Measurements from ENCODE around the gene FXN.

DNA sequence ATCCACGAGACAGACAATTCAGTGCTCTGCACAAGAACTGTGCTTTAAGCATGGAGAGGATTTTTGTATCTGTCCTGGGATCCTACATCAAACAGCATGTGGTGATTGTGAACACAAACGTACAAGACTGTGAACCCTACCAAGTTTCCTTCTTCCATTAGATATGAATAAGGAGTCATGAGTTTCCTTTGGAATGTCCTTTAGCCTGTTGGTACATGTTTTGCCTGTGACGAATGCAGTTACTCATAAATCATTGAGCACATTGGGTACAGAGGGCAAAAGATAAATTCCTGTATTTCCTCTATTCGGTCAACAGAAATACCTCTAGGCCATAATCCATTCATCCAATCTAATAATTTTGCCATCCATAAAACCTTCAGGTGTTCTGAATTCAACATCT, 61.5 kb downstream of the FXN start:
- TF ChIP-seq, protein P1, sequence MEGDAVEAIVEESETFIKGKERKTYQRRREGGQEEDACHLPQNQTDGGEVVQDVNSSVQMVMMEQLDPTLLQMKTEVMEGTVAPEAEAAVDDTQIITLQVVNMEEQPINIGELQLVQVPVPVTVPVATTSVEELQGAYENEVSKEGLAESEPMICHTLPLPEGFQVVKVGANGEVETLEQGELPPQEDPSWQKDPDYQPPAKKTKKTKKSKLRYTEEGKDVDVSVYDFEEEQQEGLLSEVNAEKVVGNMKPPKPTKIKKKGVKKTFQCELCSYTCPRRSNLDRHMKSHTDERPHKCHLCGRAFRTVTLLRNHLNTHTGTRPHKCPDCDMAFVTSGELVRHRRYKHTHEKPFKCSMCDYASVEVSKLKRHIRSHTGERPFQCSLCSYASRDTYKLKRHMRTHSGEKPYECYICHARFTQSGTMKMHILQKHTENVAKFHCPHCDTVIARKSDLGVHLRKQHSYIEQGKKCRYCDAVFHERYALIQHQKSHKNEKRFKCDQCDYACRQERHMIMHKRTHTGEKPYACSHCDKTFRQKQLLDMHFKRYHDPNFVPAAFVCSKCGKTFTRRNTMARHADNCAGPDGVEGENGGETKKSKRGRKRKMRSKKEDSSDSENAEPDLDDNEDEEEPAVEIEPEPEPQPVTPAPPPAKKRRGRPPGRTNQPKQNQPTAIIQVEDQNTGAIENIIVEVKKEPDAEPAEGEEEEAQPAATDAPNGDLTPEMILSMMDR (IDR thresholded peaks at IDR 0.05): no peak
- no peak for TF ChIP-seq POLR2A (IDR thresholded peaks at IDR 0.05)
